Measurements from ENCODE around the gene CEP72.

DNA sequence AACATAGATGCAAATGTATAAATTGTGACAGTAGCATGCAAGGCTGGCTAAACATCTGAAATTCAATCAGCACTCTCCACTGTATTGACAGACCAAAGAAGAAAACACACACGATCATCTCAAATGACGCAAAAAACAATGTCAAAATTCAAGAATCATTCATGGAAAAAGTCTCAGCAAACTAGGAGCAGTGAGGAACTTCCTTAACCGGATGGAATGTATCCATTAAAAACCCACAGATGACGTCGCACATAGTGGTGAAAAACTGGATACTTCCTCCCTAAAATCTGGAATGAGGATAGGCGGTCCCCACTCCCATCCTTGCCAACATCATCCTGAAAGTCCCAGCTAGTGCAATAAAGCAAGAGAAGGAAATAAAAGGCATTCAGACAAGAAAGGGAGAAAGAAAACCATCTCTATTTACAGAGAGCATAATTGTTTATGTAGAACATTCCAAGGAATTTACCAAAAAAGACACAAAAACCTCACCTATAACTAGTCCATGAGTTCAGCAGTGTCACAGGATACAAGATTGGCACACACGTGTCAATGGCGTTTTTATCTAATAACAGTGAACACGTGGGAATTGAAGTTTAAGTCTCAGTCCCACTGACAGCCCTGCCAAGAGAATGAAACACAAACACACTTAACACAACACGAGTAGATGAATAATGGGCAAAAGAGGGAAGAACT lies 14.1 kb upstream of the CEP72 start:
- TF ChIP-seq, protein P1, sequence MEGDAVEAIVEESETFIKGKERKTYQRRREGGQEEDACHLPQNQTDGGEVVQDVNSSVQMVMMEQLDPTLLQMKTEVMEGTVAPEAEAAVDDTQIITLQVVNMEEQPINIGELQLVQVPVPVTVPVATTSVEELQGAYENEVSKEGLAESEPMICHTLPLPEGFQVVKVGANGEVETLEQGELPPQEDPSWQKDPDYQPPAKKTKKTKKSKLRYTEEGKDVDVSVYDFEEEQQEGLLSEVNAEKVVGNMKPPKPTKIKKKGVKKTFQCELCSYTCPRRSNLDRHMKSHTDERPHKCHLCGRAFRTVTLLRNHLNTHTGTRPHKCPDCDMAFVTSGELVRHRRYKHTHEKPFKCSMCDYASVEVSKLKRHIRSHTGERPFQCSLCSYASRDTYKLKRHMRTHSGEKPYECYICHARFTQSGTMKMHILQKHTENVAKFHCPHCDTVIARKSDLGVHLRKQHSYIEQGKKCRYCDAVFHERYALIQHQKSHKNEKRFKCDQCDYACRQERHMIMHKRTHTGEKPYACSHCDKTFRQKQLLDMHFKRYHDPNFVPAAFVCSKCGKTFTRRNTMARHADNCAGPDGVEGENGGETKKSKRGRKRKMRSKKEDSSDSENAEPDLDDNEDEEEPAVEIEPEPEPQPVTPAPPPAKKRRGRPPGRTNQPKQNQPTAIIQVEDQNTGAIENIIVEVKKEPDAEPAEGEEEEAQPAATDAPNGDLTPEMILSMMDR (optimal IDR thresholded peaks at IDR 0.05 in 1 of 3, IDR thresholded peaks at IDR 0.05 in 1 of 3, conservative IDR thresholded peaks at IDR 0.05 in 1 of 3; ENCODE audit: extremely low read depth in 1 of 3, insufficient read depth in 2 of 3, low read length in 3 of 3): no peak
- no peak for TF ChIP-seq EZH2 (IDR thresholded peaks at IDR 0.05; ENCODE audit: low read length)

Measured in keratinocyte (primary cell).